ENCODE measurements around the gene RILP. TPM values are rescaled to one million over a fixed set of nuclear protein-coding genes. Genes with fewer than 3 reads are reported as not detected.

The RILP gene
- total RNA-seq, 1 donor from 2014 or later: 4.9 TPM

DNA sequence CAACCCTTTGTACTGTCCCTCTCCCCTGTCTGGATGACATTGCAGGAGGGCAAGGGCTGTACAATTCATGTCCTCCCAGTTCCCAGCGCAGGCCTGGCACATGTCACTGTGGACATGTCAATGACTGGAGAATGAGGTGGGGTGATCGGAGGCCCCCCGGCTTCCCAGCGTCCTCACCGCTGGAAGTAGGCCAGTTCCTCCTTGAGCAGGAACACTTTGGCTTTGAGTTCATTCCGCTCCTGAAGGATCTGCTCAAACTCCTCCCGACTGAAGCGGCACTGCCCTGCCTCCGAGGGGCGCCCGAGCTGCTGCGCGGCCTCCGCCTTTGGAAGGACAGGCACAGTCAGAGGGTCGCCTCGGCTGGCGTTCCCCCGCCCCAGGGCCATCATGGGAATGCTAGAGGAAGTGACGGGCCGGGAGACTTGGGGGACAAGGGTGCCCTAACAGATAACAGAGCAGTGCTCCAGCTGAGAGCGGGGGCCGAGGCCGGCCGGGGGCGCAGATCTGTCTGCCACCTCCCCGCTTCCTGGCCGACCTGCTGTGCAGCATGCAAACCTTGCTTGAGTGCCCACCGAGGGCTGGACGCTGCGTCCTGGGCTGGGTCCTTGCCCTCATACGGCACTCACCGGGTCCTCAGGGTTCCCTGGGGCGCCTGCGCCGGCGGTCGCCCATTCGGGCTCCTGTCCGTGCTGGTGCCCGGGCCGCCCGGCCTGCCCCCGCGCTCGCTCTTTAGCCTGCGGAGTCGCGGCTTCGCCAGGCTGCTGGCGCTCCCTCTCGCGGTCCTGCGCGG lies 1.3 kb downstream of the RILP start:
- DNase-seq (ENCODE audit: low read depth): no peak

DNA sequence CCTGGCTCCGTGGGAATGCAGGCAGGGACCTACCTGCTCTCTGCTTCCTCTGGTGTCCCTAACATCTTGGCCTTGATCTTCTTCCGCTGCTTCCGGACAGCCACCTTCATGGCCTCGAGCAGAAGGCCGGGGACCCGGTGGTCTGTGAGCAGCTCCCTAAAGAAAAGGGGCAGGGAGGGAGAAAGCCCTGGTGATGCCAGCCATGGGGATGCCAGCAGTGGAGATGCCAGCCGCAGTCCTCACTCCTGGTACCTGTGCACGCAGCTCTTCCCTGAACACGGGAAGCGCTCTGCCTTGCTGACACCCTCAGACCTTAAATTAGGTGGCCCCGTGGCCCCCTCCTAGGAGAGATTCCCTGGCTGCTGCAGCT lies 1.9 kb downstream of the RILP start:
- no peak for DNase-seq (ENCODE audit: low read depth)

DNA sequence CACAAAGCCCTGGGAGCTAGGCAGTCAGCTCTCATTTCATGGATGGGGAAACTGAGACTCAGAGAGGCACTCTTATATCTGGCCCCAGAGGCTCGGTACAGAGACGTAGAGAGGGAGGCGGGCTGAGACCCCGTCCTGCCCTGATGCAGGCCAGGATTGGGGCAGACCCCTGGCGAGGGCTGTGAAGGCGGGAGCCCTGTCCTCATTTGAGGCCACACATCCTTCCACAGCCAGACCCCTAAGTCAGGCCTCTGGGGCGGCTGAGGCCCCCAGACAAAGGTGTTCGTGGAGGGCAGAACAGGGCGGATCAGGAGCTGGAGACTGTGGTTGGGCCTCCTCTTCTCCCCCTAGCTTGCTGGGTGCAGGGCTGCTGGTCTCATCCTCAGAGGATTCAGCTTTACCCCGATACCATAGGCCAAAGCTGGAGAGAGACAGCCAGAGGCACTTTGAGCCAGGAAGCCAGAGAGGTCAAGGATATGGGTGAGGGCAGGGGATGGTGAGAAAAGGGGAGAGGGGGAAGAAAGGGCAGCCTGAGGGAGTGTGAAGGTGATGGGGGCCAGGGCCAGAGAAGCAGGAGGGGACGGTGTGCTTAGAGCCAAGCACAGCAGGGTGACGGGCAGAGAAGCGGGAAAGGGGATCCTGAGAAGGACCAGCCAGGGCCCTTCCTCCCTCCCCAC lies 3.3 kb downstream of the RILP start:
- DNase-seq (ENCODE audit: low read depth): no peak

DNA sequence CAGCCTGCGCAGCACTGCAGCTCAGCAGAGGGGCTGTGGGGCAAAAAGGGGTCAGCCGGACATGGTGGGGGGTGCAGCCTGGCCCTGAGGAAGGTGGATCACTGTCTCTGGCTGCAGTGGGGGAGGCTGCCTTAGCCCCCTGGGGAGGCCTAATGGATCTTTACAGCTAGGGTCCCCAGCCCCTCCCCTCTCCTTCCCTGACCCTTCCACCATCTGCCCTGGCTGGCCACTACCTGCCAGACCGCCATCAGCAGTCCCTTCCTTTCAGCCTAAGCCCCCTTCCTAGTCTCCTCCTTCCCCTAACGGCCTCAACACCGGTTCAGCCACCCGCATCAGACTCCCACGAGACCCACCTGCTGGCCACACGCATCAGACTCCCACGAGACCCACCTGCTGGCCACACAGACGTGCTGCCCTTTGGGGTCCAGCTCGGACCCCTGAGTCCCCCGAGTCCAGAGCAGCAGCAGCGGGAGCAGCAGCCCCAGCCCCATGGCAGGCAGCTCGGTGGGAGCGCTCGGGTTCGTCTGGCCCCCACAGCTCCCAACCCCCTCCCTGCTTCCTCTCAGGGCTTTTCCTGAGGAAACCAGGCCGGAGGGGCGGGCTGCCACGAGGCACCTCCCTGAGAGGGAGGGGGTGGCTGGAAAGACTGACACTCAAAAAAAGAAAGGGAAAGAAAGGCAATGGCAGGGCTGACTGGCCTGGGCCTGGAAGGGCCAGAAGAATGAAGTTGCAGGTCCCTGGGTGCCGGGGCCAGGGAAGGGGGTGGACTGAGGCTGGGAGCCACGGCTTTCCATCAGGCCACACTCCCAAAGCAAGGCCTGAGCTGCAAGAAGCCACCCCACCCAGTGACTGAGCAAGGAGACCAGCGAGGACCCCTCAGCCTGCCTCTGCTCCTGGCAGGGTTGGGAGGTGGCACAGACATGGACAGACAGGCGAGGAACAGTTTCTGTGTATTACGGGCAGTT lies 4.2 kb downstream of the RILP start, which contains the start of gene SCARF1:
Gene SCARF1, minus strand, starts transcription at position 526 of the 965 bp plus-strand sequence. Its CDS starts 35 bp downstream, at position 491.
- no peak for DNase-seq (ENCODE audit: low read depth)

DNA sequence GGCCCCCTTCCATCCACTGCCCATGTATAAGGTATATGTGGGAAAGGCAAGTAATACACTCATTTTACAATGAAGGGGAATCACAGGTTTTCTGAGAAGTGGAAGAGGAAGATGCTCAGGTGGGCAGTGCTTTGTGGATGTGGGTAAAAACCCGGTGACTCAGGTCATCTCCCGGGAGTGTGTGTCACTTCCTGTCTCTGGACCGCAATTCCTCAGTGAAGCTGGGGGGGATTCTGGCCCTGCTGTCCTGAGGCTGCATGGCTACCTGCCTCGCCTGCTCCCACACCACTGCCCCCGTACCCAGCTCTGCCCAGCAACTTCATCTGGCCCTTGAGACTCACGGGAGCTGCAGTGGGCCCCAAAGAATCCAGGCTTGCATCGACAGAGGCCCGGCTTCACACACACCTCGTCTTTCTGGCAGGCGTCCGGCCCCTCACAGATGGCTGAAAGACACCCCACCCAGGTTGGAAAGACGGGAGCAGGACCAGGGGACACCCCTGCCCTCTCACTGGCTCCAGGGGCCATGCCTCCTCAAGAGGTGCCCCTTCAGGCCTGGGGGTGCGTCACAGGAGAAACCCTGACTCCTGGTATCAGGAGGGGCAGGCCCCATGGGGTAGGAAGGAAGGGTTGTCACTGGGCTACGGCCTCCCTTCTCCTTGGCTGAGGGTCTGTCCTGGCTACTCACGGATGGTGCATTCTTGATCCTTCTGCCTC lies 5.0 kb downstream of the RILP start:
- peak; percentile 50 for DNase-seq (ENCODE audit: low read depth)

DNA sequence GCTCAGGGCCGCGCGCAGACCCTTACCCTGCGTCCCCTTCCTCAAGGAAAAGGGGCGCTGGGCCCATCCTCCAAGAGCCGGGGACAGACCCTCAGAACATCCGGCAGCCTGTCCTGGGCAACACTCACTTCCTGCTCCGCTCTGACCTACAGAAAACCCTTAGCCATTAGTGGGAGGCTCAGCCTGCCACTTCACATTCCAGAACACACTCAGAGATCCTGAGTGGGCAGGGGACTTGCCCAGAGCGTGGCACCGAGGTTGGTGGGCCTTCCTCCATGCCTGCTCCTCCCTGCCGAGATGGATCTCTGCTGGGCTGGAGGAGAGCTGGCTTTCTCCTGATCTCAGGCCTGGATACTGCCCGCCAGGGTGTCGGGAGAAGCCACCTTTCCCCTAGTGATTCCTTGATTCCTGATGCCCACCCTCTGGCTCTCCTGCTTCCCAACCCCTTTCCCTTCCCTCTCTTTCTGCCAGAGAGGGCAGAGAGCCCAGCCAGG lies 5.6 kb downstream of the RILP start:
- peak; percentile 22 for DNase-seq (ENCODE audit: low read depth)

DNA sequence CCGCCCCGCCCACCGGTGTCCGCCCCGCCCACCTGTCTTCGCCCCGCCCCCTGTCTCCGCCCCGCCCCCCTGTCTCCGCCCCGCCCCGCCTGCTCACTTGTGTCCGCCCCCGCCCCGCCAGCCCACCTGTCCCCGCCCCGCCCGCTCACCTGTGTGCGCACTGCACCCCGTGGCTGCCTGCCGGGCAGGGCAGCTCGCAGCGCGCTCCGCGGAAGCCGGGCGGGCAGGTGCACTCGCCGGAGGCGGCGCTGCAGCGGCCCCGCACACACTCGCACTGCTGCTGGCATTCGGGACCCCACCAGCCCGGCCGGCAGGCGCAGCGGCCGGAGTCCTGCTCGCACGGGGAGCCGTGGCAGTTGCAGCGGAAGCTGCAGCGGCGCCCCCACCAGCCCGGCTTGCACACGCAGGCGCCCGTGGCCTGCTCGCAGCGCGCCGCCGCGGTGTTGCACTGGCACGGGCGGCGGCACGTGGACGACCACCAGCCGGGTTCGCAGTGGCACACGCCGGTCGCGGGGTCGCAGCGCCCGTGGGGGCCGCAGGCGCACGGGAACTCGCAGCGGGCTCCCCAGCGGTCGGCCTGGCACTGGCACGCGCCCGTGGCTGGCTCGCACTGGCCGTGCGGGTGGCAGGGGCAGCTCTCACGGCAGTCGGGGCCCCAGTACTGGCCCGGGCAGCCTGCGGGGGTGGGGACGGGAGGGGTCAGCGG lies 6.2 kb downstream of the RILP start:
- no peak for DNase-seq (ENCODE audit: low read depth)

DNA sequence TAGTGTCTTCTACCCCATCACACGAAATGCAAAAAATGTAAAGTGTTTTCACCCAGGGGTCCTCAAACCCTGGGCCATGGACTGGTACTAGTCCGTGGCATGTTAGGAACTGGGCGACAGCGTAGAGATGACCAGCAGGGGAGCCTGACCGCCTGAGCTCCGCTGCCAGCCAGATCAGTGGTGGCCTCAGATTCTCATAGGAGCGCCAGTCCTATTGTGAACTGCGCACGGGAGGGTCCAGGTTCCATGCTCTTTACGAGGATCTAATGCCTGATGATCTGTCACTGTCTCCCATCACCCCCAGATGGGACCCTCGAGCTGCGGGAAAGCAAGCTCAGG lies 8.6 kb downstream of the RILP start:
- no peak for DNase-seq (ENCODE audit: low read depth)

DNA sequence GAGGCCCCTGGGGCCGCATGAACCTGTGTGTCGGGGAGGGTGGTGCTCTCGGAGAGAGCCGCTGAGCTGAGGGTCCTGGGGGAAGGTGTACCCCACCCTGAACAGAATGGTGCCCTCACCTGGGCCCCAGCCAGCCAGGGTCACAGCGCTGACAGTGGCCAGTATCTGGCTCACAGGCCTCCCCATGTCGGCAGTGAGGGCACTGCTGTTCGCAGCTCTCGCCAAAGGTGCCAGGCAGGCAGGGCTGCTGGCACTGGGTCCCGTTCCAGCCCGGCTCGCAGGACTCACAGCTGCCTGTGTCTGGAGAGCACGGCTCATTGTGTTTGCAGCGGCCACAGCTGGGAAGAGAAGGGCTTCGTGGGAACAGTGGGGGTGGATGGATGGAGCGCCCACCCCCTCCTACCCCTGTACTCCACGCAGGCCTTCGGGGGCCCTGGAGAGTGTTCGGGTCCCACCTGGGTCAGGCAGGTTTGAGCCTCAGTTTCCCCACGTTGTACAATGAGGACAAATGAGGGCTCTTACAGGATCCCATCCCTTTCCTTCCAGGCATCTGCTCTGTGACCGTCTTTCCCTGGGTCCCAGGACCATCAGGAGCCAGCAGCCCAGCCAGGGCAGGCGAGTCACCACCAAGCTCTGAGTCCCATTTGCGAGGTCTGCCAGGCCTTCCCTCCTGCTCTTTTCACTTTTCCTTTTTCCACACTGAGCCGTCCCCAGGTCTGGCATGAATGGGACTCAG lies 9.2 kb downstream of the RILP start:
- no peak for DNase-seq (ENCODE audit: low read depth)

DNA sequence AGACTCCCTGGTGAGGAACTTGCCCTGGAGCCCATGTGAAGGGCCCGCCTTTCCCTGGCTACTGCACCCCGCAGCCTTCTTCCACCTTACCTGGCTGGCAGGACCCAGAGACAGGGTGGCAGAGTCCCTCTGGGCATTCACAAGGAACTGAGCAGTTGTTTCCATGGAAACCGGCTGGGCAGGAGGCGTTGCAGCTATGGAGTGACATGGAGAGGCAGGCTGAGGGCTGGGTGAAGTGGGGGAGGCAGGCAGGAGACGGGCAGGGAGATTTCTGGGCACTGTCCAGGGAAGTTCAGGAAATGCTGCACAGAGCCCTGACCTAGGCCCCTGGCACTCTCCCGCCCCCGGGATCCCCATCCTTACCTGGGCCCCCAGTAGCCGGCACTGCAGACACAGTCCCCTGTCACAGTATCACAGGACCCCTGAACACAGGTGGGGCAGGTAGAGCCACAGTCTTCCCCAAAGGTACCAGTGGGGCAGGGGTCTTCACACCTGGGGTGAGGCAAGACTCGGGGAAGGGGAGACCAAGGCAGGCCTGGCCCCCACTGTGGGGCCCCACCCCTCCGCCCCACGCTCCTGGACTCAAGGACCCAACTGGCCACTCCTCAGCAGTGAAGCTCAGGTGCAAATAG lies 10.0 kb downstream of the RILP start:
- DNase-seq (ENCODE audit: low read depth): peak; percentile 40

DNA sequence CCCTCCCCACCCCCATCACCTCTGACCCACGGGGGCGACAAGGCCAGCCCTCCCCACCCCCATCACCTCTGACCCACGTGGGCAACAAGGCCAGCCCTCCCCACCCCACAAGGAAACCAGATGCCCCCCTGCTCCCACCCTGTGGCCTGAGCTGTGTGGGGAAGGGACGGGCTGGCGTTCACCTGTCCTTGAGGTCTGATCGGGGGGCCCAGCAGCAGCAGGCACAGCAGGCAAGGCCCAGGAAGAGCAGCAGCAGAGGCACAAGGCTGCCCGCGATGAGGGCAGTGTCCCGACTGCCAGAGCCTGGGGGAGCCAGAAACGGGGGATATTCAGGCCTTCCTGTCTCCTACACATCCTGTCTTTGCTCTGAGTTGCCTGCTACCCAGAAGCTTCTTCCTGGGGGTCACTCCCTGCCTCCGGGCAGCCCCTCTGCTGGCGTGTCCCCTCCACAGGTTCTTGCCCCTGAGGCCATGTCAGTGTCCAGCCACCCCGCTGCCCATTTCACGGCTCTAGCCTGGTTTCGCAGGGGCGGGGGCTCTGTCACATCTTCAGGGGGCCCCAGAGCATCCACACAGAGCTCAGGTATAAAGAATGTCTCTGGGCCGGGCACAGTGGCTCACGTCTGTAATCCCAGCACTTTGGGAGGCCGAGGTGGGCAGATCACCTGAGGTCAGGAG lies 10.9 kb downstream of the RILP start:
- DNase-seq (ENCODE audit: low read depth): no peak

DNA sequence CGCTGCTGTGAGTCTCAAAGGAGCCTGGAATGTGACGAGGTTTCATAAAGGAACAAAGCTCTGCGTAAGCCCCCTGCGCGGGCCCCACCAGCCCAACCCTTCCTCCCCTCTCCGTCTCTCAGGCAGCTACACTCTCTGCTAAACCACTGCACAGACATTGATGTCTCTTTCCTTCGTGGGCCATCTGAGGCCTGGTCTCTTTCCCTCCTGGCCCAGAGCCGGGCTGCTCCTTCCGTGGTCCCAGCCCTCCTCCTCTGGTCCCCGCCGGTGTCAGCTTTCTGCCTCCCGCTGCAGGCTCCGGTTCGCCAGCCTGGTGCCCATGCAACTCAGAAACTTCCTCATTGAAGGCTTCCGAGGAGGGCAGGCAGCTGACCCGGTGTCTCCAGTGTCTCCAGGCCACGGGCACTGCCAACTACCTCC lies 11.5 kb downstream of the RILP start:
- DNase-seq (ENCODE audit: low read depth): no peak

DNA sequence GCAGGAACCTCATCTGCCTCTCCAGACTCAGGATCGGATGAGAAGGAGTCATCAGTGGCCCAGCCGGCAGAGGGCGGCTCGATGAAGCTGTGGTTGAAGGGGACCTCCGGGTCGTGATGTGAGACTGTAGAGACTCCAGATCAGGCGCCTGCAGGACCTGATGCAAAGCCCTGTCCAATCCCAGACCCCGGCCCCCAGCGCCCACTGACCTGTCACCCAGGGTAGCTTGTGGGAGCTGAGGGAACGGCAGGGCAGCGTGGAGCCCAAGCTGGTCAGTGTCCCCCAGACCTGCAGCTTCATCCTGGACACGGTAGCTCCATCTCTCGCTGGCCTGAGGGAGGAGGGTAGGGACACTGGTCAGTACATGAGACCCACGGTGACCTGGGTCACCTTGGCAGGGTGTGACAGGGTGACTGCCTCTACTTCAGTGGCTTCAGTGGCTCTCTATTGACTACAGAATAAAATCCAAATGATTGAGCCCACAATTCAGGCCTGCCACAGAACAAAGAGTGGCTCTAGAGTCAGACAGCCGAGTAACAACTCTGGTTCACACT lies 12.9 kb downstream of the RILP start:
- no peak for DNase-seq (ENCODE audit: low read depth)

DNA sequence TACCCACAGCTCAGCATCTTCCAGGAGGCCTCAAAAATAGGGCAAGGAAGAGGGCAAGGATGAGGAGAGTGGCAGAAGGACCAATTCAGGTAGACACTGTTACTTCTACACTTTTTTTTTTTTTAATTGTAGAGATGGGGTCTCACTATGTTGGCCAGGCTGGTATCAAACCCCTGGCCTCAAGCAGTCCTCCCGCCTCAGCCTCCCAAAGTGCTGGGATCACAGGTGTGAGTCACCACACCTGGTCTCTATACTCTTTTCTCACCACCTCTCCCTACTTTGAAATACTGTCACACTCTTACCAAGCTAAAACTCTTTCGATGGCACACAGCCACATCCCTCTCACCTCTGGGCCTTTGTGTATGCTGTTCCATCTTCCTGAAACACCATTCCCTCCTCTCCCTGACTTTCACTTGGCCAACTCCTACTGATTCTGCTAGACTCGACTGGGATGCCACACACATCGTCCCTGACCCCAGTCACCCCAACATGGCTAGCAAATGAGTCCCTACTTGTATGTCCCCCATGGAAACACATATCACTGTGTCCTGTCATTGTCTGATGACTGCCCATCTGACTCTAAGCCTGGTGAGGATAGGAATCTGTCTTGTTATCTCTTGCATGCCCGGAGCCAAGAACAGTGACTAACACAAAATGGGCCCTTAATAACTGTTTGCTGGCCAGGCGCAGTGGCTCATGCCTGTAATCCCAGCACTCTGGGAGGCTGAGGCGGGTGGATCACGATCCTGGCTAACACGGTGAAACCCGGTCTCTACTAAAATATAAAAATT lies 13.8 kb downstream of the RILP start:
- DNase-seq (ENCODE audit: low read depth): no peak

DNA sequence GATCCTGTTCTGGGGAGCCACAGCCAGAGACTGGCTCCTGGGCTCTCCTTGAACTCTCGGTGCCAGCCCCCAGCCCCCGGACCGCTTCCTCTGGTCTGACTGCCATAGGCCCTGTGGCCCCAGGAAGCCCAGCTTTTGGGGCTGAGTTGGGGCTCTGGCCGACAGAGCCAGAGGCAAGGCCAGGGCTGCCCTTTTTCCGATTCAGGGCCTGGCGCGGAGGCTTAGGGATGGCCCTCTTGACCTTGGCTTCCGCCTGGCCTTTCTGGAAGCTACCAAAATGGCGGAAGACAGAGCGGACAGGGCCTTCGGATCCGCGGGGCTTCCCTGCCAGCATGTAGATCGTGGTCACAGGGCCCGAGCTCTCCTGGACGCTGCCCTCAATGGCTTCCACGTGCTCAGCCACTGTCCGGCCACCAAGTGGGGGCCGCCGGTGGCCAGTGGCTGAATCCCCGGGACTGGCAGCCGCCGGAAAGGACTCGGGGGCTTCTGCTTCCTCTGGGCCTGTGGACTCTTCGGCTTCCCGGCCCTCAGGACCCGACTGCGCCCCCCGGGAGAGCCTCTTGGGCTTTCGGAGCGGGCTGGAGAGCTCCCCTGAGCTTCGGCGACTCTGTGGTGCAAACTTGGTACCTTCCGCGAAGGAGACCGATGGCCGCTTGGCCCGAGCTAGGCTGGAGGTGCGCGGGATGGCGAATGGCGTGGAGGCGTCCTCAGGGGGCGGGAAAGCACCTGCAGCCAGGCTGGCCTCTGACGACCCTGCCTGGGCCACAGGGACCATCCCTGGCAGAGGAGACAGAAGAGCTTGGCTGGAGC lies 14.6 kb downstream of the RILP start:
- DNase-seq (ENCODE audit: low read depth): no peak

DNA sequence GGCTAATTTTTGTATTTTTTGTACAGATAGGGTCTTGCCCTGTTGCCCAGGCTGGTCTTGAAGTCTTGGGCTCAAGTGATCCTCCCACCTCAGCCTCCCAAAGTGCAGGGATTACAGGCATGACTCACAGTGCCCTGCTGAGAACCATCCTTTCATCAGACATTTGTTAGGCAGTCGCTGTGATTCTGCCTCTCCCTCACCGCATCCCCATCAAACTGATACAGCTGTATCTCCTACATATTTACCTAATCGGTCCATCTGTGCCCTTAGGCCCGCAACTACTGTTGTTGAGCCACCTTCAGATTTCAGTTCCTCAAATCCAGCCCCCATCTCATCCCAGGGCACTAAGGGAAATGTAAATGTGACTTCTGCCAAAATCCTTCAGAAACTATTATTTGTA lies 19.0 kb downstream of the RILP start:
- no peak for DNase-seq (ENCODE audit: low read depth)

All from renal cortical epithelial cell (primary cell).